ENCODE results near the gene CELF4. TPM values are rescaled to one million over a fixed set of nuclear protein-coding genes. Genes with fewer than 3 reads are reported as not detected.

CELF4 gene
- total and polyA plus RNA-seq, 2 experiments from 2014 or later: 0.24 TPM; not detected in 1

DNA sequence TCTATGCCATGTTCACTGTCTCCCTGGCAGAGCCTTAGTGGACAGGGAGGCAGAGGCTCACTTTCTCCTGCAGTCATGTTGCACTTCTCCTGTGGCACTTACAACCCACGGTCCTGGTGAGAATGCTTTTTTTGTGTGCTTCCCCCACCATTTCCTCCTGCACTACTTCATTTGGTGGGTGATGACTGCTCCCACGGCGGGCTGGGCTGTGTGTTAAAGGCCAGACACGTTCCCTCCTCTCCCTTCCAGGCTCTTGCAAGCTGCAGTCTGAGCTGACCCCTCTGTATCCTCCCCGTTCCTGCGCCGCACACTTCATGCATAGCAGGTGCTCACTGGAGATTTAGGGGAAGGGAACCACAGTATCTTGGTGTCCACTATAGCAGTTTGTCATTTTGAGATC lies 170.5 kb downstream of the CELF4 start:
- in situ Hi-C loops (cut with MboI): no loop called here
- Histone ChIP-seq H3F3A (ENCODE audit: insufficient read depth) (no peaks in the 10 kb centered on the region), H3K27me3 (replicated peaks; ENCODE audit: insufficient read depth) (no peaks in the 10 kb centered on the region), H2AFZ (no peak overlapping the region), H3K36me3 (ENCODE audit: low read depth) (no peaks in the 10 kb centered on the region), H3K9me3 (ENCODE audit: low read depth) (no peaks in the 10 kb centered on the region), H4K20me1 (ENCODE audit: insufficient read depth) (no peaks in the 10 kb centered on the region), H3K79me2 (ENCODE audit: insufficient read depth) (no peaks in the 10 kb centered on the region), H3K4me2 (ENCODE audit: unreplicated experiment) (no peak overlapping the region), H3K9ac (no peak overlapping the region), H3K27ac (no peak overlapping the region), H3K4me1 (ENCODE audit: insufficient read depth) (peaks cover 4% of the 10 kb centered on the region), H3K9me2 (ENCODE audit: insufficient read depth) (no peaks in the 10 kb centered on the region), H3K4me3 (no peak overlapping the region)
- 92 to 93% methylated on average over 7 of the region's 7 CpGs for WGBS, 2 experiments (ENCODE audit: low coverage in 1 of 2, low lambda C conversion rate in 2 of 2, missing lambda C conversion rate in 2 of 2)
- no peak for DNase-seq
- TF ChIP-seq EZH2 (IDR thresholded peaks at IDR 0.05; ENCODE audit: insufficient read depth, poor library complexity, severe bottlenecking) (no peak), EZH2phosphoT487 (IDR thresholded peaks at IDR 0.05; ENCODE audit: insufficient read depth, low read depth) (no peak)

DNA sequence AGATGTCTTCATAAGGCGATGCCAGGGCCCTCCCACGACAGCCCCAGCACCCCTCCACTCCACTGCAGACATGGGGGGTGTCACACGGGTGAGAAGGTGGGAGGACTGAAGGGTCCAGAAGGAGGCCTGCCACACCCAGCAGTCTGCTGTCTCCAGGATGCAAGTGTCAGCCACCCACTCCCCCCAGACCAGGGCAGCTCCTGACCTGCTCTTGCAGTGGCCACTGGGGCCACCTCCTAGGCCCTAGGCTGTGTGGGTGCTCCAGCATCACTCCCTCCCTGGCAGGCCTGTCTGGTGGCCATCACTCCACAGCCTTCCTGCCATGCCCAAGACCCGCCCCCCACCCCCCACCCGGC lies 171.0 kb downstream of the CELF4 start:
- Histone ChIP-seq H3K36me3 (ENCODE audit: low read depth) (no peaks in the 10 kb centered on the region), H3K4me2 (ENCODE audit: unreplicated experiment) (peak overlapping the region; percentile 87), H3K4me3 (peak overlapping the region; percentile 73), H4K20me1 (ENCODE audit: insufficient read depth) (no peaks in the 10 kb centered on the region), H3K9me3 (ENCODE audit: low read depth) (no peaks in the 10 kb centered on the region), H3K4me1 (ENCODE audit: insufficient read depth) (peaks cover 4% of the 10 kb centered on the region), H2AFZ (peak overlapping the region; percentile 74), H3K27me3 (replicated peaks; ENCODE audit: insufficient read depth) (no peaks in the 10 kb centered on the region), H3K9ac (peak overlapping the region; percentile 81), H3F3A (ENCODE audit: insufficient read depth) (no peaks in the 10 kb centered on the region), H3K79me2 (ENCODE audit: insufficient read depth) (no peaks in the 10 kb centered on the region), H3K9me2 (ENCODE audit: insufficient read depth) (no peaks in the 10 kb centered on the region), H3K27ac (peak overlapping the region; percentile 48)
- TF ChIP-seq EZH2phosphoT487 (IDR thresholded peaks at IDR 0.05; ENCODE audit: insufficient read depth, low read depth): no peak
- TF ChIP-seq EZH2 (IDR thresholded peaks at IDR 0.05; ENCODE audit: insufficient read depth, poor library complexity, severe bottlenecking): no peak
- in situ Hi-C loops (cut with MboI): no loop called here
- 20 to 21% methylated on average over 5 of the region's 5 CpGs for WGBS, 2 experiments (ENCODE audit: low coverage in 1 of 2, low lambda C conversion rate in 2 of 2, missing lambda C conversion rate in 2 of 2)
- no peak for DNase-seq

DNA sequence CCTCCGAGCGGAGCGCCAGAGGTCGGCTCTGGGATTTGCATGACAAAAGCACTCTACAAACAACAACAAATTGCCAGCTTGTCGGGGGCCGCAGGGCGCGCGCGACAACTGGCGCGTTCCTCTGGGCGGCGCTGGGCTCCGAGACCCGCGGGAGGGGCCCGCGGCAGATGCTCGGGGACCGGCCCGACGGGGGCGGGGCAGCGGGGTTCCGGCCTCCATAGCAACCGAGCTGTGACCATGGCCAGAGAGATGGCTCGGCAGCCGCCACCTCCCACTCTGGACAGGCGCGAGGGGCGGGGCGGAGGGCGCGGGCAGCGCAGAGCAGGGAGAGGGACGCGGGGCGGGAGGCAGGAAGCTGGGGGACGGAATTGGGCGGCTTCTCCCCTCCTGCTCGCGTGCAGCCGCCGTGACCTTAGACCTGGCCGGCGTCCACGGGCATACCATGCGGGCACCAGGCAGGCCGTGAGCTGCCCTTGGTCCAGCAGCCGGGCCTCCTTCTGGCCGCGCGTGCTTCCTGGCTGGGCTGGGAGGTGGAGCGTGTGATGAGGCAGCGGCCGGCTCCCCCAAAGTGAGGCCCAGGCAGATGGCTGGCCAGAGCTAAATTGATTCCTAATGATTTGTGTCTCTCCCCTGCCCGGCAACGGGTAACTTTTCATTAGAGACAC lies 171.5 kb downstream of the CELF4 start:
- 1% methylated on average over 35 to 45 of the region's 59 CpGs for WGBS, 2 experiments (ENCODE audit: low coverage in 1 of 2, low lambda C conversion rate in 2 of 2, missing lambda C conversion rate in 2 of 2)
- no peaks in the 10 kb centered on the region for H3K36me3 ChIP-seq (ENCODE audit: low read depth)
- H3K4me2 ChIP-seq (ENCODE audit: unreplicated experiment): peak overlapping the region; percentile 87
- H2AFZ ChIP-seq: peak overlapping the region; percentile 74
- no peaks in the 10 kb centered on the region for H3K27me3 ChIP-seq (replicated peaks; ENCODE audit: insufficient read depth)
- H3F3A ChIP-seq (ENCODE audit: insufficient read depth): no peaks in the 10 kb centered on the region
- no peaks in the 10 kb centered on the region for H3K79me2 ChIP-seq (ENCODE audit: insufficient read depth)
- peaks cover 4% of the 10 kb centered on the region for H3K4me1 ChIP-seq (ENCODE audit: insufficient read depth)
- in situ Hi-C loops (cut with MboI): no loop called here
- peak overlapping the region; percentile 73 for H3K4me3 ChIP-seq
- DNase-seq: peak; percentile 91
- TF ChIP-seq EZH2phosphoT487 (IDR thresholded peaks at IDR 0.05; ENCODE audit: insufficient read depth, low read depth) (no peak), EZH2 (IDR thresholded peaks at IDR 0.05; ENCODE audit: insufficient read depth, poor library complexity, severe bottlenecking) (no peak)
- no peaks in the 10 kb centered on the region for H3K9me2 ChIP-seq (ENCODE audit: insufficient read depth)
- peak overlapping the region; percentile 48 for H3K27ac ChIP-seq
- peak overlapping the region; percentile 81 for H3K9ac ChIP-seq
- no peaks in the 10 kb centered on the region for H3K9me3 ChIP-seq (ENCODE audit: low read depth)
- no peaks in the 10 kb centered on the region for H4K20me1 ChIP-seq (ENCODE audit: insufficient read depth)

DNA sequence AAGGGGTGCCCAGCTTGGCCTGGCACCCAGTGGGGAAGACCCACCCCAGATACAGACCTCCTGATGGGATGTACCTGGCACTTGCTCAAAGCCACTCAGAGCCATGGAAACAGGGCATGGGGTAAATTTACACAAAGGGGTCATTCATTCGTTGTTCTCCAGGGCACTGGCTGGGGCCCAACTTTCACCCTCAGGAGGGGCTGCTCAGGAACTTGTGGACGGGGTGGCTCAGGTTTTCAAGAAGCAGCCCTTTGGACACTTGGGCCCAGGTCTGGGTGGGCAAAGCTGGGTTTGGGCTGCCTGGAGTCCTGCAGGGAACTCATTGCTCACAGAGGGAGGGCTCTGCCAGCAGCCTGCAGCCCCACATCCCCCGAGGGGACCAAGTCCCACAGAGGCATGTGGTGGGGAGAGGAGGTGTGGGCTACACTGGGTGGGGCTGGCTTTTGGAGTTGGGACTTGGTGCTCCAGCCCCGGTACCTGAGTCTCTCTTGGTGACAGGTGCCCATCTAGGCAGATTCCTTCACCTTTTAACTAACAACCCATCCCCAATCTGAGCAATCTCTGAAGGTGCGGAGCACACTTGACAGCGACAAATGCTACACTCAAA lies 172.3 kb downstream of the CELF4 start:
- peak overlapping the region; percentile 73 for H3K4me3 ChIP-seq
- H3K4me2 ChIP-seq (ENCODE audit: unreplicated experiment): peak overlapping the region; percentile 87
- H3K9me3 ChIP-seq (ENCODE audit: low read depth): no peaks in the 10 kb centered on the region
- in situ Hi-C loops (cut with MboI): no loop called here
- H3F3A ChIP-seq (ENCODE audit: insufficient read depth): no peaks in the 10 kb centered on the region
- H3K27ac ChIP-seq: no peak overlapping the region
- WGBS, 2 experiments (ENCODE audit: low coverage in 1 of 2, low lambda C conversion rate in 2 of 2, missing lambda C conversion rate in 2 of 2): 36 to 39% methylated on average over 6 of the region's 6 CpGs
- H3K4me1 ChIP-seq (ENCODE audit: insufficient read depth): peaks cover 4% of the 10 kb centered on the region
- no peaks in the 10 kb centered on the region for H3K27me3 ChIP-seq (replicated peaks; ENCODE audit: insufficient read depth)
- no peak for TF ChIP-seq EZH2 (IDR thresholded peaks at IDR 0.05; ENCODE audit: insufficient read depth, poor library complexity, severe bottlenecking)
- peak overlapping the region; percentile 74 for H2AFZ ChIP-seq
- H4K20me1 ChIP-seq (ENCODE audit: insufficient read depth): no peaks in the 10 kb centered on the region
- DNase-seq: no peak
- H3K36me3 ChIP-seq (ENCODE audit: low read depth): no peaks in the 10 kb centered on the region
- peak overlapping the region; percentile 81 for H3K9ac ChIP-seq
- no peaks in the 10 kb centered on the region for H3K79me2 ChIP-seq (ENCODE audit: insufficient read depth)
- H3K9me2 ChIP-seq (ENCODE audit: insufficient read depth): no peaks in the 10 kb centered on the region

All from GM23248 (cell line).